Activated CD4-positive, alpha-beta T cell treated with anti-CD3 and anti-CD28 coated beads, Interleukin-2, amount 10 ng/mL, durations not matched to agents 24 days and 14 days (primary cell): ENCODE data around the gene ATL2. TPM values are rescaled to one million over a fixed set of nuclear protein-coding genes. Genes with fewer than 3 reads are reported as not detected.
"Not testable (repeated sequence)": the region's sequence is repeated elsewhere in the genome, so short reads cannot be mapped to it uniquely, and the experiment has no call there.

ENCODE experiments used
- DNase-seq: peaks from one replicate; pipeline ENCODE4 v3.0.0; 2022
- H3K27ac Mint-ChIP-seq: one replicate; pipeline ENCODE4 v1.8.0; 2022; ENCODE audit warnings: mild to moderate bottlenecking, mixed read lengths
- H3K27me3 Mint-ChIP-seq: one replicate; pipeline ENCODE4 v1.8.0; 2022; ENCODE audit warnings: mixed read lengths
- H3K36me3 Mint-ChIP-seq: one replicate; pipeline ENCODE4 v1.8.0; 2022; ENCODE audit warnings: low read depth, mild to moderate bottlenecking, mixed read lengths
- H3K4me1 Mint-ChIP-seq: one replicate; pipeline ENCODE4 v1.8.0; 2021; ENCODE audit warnings: mixed read lengths
- H3K4me3 Mint-ChIP-seq: one replicate; pipeline ENCODE4 v1.8.0; 2022; ENCODE audit warnings: mild to moderate bottlenecking, moderate library complexity, mixed read lengths
- H3K9me3 Mint-ChIP-seq: one replicate; pipeline ENCODE4 v1.8.0; 2021; ENCODE audit warnings: mixed read lengths
- intact Hi-C: fragments of 100-400 bp; cut with micrococcal nuclease; formaldehyde crosslinking; loops from one replicate; pipeline ENCODE4 v1.15.1; 2023
- total RNA-seq: library from RNA; stranded (reverse); gene quantifications from 2 replicates; pipeline ENCODE4 v1.2.3, GENCODE V29; 2022

The ATL2 gene
- total RNA-seq, 1 donor from 2014 or later, result 67.3 TPM

- H3K27me3 Mint-ChIP-seq, result no peaks in the 10 kb centered on the region
- intact Hi-C loops, result no loop called here
- no peak overlapping the region for H3K4me3 Mint-ChIP-seq
- H3K27ac Mint-ChIP-seq, result no peak overlapping the region
- DNase-seq, result no peak
- peaks cover 1% of the 10 kb centered on the region for H3K4me1 Mint-ChIP-seq
- H3K9me3 Mint-ChIP-seq, result no peaks in the 10 kb centered on the region
- peaks cover 35% of the 10 kb centered on the region for H3K36me3 Mint-ChIP-seq
Observed at GRCh38 chr2:38336621-38337020, 40.5 kb downstream of the ATL2 start.

DNA sequence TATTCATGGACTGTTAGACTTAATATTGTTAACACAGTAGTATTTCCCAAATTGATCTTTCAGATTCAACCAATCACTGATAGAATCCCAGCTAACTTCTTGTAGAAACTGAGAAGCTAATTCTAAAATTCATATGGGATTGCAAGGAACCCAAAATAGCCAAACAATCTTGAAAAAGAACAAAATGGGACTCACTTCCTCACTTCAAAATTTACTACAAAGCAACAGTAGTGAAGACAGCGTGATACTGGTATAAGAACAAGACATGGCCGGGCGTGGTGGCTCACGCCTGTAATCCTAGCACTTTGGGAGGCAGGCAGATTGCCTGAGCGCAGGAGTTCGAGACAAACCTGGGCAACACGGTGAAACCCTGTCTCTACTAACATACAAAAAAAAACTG, 46.3 kb downstream of the ATL2 start:
- Mint-ChIP-seq H3K27ac (no peak overlapping the region), H3K9me3 (peaks cover 9% of the 10 kb centered on the region), H3K4me3 (no peak overlapping the region), H3K27me3 (no peaks in the 10 kb centered on the region), H3K4me1 (peaks cover 13% of the 10 kb centered on the region), H3K36me3 (peaks cover 43% of the 10 kb centered on the region)
- intact Hi-C loops, result no loop called here
- no peak for DNase-seq

DNA sequence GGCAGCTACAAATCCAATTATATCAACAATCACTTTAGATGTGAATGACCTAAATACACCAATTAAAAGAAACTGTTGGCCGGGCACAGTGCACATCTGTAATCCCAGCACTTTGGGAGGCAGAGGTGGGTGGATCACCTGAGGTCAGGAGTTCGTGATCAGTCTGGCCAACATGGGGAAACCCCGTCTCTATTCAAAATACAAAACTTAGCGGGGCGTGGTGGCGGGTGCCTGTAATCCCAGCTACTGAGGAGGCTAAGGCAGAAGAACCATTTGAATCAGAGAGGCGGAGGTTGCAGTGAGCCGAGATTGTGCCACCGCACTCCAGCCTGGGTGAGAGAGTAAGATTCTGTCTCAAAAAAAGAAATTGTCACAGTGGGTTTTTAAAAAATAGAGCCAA, 49.5 kb downstream of the ATL2 start:
- Mint-ChIP-seq H3K36me3 (peaks cover 46% of the 10 kb centered on the region), H3K9me3 (peaks cover 9% of the 10 kb centered on the region), H3K27ac (no peak overlapping the region), H3K4me1 (peaks cover 18% of the 10 kb centered on the region), H3K27me3 (no peaks in the 10 kb centered on the region), H3K4me3 (no peak overlapping the region)
- intact Hi-C loops, result no loop called here
- no peak for DNase-seq

DNA sequence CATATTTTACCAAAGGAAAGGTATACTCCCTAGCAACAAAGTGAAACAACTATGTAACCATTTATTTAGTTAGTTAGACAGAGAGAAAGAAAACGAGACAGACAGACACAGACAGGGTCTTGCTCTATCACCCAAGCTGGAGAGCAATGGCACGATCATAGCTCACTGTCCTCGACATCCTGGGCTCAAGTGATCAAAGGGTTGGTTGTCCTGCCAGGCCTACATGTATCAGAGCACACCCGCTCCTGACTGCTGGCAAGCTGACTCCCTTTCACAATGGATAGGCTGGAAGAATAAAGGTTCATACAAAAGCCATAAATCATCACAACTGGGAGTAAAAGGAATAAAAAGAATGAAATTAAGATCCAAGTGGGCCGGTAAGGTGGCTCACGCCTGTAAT, 53.5 kb downstream of the ATL2 start:
- DNase-seq, result no peak
- intact Hi-C loops, result no loop called here
- H3K4me3 Mint-ChIP-seq, result no peak overlapping the region
- no peaks in the 10 kb centered on the region for H3K27me3 Mint-ChIP-seq
- H3K27ac Mint-ChIP-seq, result no peak overlapping the region
- peaks cover 26% of the 10 kb centered on the region for H3K36me3 Mint-ChIP-seq
- peaks cover 19% of the 10 kb centered on the region for H3K4me1 Mint-ChIP-seq
- peaks cover 1% of the 10 kb centered on the region for H3K9me3 Mint-ChIP-seq

DNA sequence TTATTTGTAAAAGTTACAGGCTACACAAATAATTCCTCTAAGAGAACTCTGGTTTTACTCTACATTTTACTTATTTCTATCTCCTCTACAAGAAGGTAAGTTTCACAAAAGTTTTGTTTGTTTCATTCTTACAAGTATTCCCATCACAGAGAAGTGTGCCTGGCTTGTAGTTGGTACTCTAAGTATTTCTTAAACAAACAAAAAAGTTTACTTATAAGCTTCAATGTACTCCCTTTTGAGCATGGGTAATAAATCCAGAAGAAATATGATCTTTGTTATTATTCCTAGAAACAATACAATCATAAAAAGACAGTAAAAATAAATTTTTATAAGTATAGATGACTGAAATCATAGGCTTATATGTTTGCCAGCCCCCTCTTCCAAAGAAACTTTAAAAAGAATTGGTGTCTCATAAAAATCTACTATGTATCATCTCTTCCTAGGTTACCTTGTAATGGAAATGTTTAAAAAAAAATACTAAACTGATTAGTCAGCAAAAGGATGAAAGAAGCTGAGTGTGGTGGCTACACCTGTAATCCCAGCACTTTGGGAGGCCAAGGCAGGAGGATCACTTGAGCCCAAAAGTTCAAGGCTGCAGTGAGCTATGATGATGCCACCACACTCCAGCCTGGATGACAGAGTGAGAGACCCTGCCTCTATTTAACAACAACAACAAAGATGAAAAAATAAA, 54.7 kb downstream of the ATL2 start:
- Mint-ChIP-seq H3K36me3 (peaks cover 22% of the 10 kb centered on the region), H3K9me3 (no peaks in the 10 kb centered on the region), H3K27me3 (no peaks in the 10 kb centered on the region), H3K4me3 (no peak overlapping the region), H3K27ac (no peak overlapping the region), H3K4me1 (peaks cover 15% of the 10 kb centered on the region)
- intact Hi-C loops, result no loop called here
- no peak for DNase-seq

GRCh38 chr2:38319240-38319639, 57.8 kb downstream of the ATL2 start:
- DNase-seq, H3K27ac Mint-ChIP-seq, H3K9me3 Mint-ChIP-seq, H3K4me3 Mint-ChIP-seq, H3K27me3 Mint-ChIP-seq: not testable (repeated sequence)
- intact Hi-C loops, result loop anchor here (5.0 to 10.0 kb wide), 2 partner anchors 58 to 406 kb away; partner anchors contain the start of gene ATL2
- peaks cover 32% of the 10 kb centered on the region for H3K36me3 Mint-ChIP-seq
- H3K4me1 Mint-ChIP-seq, result peaks cover 16% of the 10 kb centered on the region

- Mint-ChIP-seq H3K27ac (no peak overlapping the region), H3K9me3 (no peaks in the 10 kb centered on the region), H3K27me3 (no peaks in the 10 kb centered on the region), H3K4me3 (no peak overlapping the region), H3K4me1 (peaks cover 16% of the 10 kb centered on the region), H3K36me3 (peaks cover 37% of the 10 kb centered on the region)
- no peak for DNase-seq
- intact Hi-C loops, result loop anchor here (5.0 to 10.0 kb wide), 2 partner anchors 60 to 407 kb away; partner anchors contain the start of gene ATL2
Observed at GRCh38 chr2:38317725-38318124, 59.3 kb downstream of the ATL2 start.

GRCh38 chr2:38315707-38316333, 61.3 kb downstream of the ATL2 start:
- peak; percentile 81 for DNase-seq
- H3K9me3 Mint-ChIP-seq, result no peaks in the 10 kb centered on the region
- no peaks in the 10 kb centered on the region for H3K27me3 Mint-ChIP-seq
- no peak overlapping the region for H3K27ac Mint-ChIP-seq
- no peak overlapping the region for H3K4me3 Mint-ChIP-seq
- intact Hi-C loops, result loop anchor here (1.0 to 10.0 kb wide), 4 partner anchors 61 to 409 kb away; partner anchors contain the start of gene ATL2
- peaks cover 13% of the 10 kb centered on the region for H3K4me1 Mint-ChIP-seq
- H3K36me3 Mint-ChIP-seq, result peaks cover 50% of the 10 kb centered on the region

DNA sequence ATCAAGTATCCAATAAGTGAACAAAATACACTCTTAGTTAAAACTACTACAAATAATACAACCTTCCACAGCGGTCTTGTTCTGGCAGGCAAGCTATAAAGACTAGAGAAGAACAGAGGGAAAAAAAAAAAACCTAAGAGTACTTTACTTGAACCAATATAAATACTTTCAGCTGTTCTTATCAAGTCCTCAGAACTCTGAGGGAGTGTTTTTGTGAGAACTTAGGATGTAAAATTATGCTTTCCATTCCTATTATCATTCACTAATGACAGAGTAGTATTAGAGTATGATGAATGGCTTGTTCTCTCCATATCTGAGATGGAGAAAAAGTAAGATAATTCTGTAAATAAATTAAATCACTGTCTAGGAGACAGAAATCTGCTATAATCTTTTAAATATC, 68.3 kb downstream of the ATL2 start:
- intact Hi-C loops, result no loop called here
- Mint-ChIP-seq H3K4me3 (no peak overlapping the region), H3K27me3 (no peaks in the 10 kb centered on the region), H3K4me1 (peaks cover 9% of the 10 kb centered on the region), H3K27ac (no peak overlapping the region), H3K9me3 (no peaks in the 10 kb centered on the region), H3K36me3 (peaks cover 76% of the 10 kb centered on the region)
- no peak for DNase-seq

- Mint-ChIP-seq H3K27me3 (no peaks in the 10 kb centered on the region), H3K27ac (peak overlapping the region; percentile 8), H3K36me3 (peaks cover 70% of the 10 kb centered on the region), H3K4me1 (peaks cover 31% of the 10 kb centered on the region), H3K4me3 (no peak overlapping the region), H3K9me3 (no peaks in the 10 kb centered on the region)
- DNase-seq, result no peak
- intact Hi-C loops, result no loop called here
Observed at GRCh38 chr2:38301969-38302702, 74.9 kb downstream of the ATL2 start.

GRCh38 chr2:38301340-38301968, 75.6 kb downstream of the ATL2 start:
- Mint-ChIP-seq H3K4me3 (no peak overlapping the region), H3K36me3 (peaks cover 68% of the 10 kb centered on the region), H3K4me1 (peaks cover 31% of the 10 kb centered on the region), H3K27me3 (no peaks in the 10 kb centered on the region), H3K9me3 (no peaks in the 10 kb centered on the region), H3K27ac (peak overlapping the region; percentile 59)
- DNase-seq, result peak; percentile 67
- intact Hi-C loops, result no loop called here

GRCh38 chr2:38298539-38298938, 78.5 kb downstream of the ATL2 start:
- H3K4me1 Mint-ChIP-seq, result peaks cover 21% of the 10 kb centered on the region
- DNase-seq, result no peak
- no peaks in the 10 kb centered on the region for H3K9me3 Mint-ChIP-seq
- no peaks in the 10 kb centered on the region for H3K27me3 Mint-ChIP-seq
- no peak overlapping the region for H3K4me3 Mint-ChIP-seq
- intact Hi-C loops, result no loop called here
- peaks cover 53% of the 10 kb centered on the region for H3K36me3 Mint-ChIP-seq
- H3K27ac Mint-ChIP-seq, result no peak overlapping the region

DNA sequence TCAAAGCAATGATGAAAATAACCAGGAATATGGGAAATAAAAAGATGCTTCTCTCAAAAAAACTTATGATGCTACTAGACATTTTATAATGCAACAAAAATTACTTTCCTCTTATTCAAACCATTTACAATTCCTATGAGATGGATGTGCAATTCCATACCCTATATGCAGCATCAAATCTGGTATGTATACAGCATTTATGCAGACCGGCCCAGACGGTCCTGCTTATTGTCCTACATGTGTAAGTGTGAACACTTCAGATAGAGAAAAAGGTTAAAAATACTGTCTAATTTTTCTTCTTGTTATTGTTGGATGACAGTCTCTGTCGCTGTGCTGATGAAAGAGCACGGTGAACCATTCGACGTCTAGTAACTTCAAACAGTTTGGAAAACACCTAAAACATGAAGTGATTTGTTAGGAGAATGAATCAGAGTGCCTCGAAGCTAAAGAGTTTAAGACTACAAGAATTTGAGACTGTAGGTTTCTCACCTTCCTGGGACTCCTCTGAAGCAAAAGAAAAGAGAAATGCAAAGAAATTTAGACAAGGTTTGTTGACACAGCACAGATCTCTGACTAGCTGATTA, 80.8 kb downstream of the ATL2 start:
- Mint-ChIP-seq H3K9me3 (no peaks in the 10 kb centered on the region), H3K4me1 (peaks cover 6% of the 10 kb centered on the region), H3K27me3 (no peaks in the 10 kb centered on the region), H3K4me3 (no peak overlapping the region), H3K27ac (no peak overlapping the region), H3K36me3 (peaks cover 38% of the 10 kb centered on the region)
- DNase-seq, result no peak
- intact Hi-C loops, result no loop called here
